Activated CD8-positive, alpha-beta memory T cell treated with anti-CD3 and anti-CD28 coated beads for 36 hours (primary cell): Measurements from ENCODE around the gene CLASP2. TPM values are rescaled to one million over a fixed set of nuclear protein-coding genes. Genes with fewer than 3 reads are reported as not detected.

Experiments
- CTCF ChIA-PET: fragments of 350-600 bp; sonication (Branson Sonifier 250); formaldehyde crosslinking; loops from one replicate; lab custom pipeline; 2021; ENCODE audit warnings: antibody characterized with exemption; lab: Charles Lee
- POLR2A ChIA-PET: fragments of 350-600 bp; sonication (Branson Sonifier 250); formaldehyde crosslinking; loops from one replicate; lab custom pipeline; 2021; ENCODE audit warnings: antibody characterized with exemption; lab: Charles Lee
- total RNA-seq, 2 experiments: library from RNA; stranded (reverse); gene quantifications; one replicate each; pipeline ENCODE4 v1.2.3, GENCODE V29; 2021

CLASP2 gene
- total RNA-seq, 2 experiments from 2014 or later, result 39.0 to 45.5 TPM

DNA sequence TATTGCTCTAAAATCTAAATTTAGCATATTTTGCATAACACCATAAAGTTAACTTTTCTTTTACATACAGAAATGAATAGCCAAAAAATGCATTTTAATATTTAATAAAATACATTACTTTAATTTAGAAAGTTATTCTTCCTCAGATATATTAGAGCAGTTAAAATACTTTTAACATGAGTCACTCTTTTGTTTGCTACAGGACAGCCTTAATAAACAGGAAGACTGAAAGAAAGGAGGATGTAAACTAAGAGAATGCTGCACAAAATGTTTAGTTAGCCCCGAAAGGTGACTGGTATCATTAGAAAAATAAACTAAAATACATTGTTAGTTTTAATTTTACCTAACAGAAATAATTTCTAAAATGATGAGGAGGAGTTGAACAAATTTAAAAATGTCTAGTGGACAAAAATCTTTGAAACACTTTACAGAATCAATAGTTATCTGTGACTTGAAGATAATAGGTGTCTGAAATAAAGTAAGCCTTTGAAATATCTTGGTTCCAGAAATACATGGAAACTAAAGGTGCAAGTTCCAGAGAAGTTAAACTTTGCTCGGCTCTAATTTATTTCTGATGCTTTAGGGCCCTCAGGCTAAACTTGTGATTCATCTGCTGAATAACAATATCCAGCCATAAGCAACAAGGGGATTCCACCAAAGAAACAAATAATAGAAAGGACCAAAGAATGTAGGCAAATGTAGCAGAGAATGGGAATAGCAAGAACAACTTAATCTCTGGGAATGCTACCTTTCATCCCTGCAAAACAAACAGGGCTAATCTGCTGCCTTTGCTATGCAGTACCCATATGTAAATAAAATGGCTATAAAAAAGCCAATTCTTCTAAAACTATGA, 139.5 kb downstream of the CLASP2 start:
- ChIA-PET CTCF (no interaction called here), POLR2A (no interaction called here)

DNA sequence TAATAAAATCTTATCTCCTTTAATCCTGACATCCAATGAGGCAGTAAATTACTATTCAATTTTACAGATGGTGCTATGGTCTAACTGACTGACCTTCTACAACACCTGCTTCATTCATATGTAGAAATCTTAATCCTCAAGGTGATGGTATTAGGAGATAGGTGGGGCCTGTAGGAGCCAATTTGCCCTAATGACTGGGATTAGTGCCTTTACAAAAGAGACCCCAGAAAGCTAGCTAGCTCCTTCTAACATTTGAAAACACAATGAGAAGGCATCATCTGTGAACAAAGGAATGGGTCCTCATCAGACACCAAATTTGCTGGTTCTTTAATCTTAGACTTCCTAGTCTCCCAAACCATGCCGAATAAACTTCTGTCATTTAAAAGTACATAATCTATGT, 140.5 kb downstream of the CLASP2 start:
- CTCF ChIA-PET, result no interaction called here
- POLR2A ChIA-PET, result no interaction called here

DNA sequence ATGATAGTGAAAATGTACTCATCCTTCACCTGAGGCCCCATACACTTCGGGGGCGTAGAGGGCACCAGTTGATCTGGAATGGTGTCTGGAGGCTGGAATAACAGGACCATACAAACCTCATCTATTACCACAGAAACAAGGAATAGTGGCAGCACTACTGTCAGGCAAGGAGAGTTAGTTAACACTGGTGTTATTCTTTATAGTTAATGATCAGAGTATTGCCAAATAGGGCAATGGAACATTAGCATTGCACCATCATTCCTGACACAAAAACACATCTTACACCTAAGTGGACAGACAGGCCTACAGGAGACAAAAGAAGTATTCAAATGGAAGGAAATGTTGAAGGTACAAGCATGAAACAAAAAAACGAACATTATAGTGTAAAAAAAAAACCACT, 140.9 kb downstream of the CLASP2 start:
- CTCF ChIA-PET, result no interaction called here

DNA sequence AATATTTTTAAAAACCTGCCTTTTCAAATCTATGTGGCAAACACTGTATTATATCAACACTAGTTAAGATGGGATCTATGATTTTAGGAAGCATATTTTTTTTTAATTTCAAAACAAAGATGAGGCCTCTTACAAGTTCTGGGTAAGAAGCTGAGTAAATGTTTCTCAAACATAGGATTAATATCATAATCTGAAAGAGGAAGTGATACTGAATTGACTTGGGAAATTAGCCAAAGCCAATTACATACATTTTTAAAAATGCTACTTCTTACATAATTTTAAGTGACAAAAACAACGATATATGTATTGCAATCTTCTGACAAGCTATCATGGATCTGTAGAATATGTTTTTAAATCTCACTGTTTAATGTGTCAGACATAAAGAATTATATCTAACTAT, 142.7 kb downstream of the CLASP2 start:
- CTCF ChIA-PET, result no interaction called here
- POLR2A ChIA-PET, result no interaction called here

More for the DNA sequence above, 140.9 kb downstream of the CLASP2 start:
- POLR2A ChIA-PET, result no interaction called here

DNA sequence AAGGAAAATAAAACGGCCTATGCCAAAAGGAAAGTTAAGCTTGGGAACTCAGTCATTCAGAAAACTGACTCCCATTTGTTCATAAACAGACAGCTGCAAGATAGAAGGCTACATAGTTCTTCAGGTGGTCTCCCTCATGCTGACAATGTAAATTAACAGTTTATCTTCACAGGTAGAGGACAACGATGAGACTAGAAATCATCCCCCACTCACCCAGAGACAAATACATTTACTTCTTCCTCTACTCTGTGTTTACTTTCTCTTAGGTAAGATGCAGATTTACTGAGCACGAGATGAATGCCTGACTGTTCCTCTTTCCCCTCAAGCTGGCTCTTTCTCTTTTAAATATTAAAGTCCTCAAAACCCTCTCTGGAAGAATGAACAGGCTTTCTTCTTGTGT, 160.2 kb downstream of the CLASP2 start:
- POLR2A ChIA-PET, result no interaction called here
- CTCF ChIA-PET, result no interaction called here

DNA sequence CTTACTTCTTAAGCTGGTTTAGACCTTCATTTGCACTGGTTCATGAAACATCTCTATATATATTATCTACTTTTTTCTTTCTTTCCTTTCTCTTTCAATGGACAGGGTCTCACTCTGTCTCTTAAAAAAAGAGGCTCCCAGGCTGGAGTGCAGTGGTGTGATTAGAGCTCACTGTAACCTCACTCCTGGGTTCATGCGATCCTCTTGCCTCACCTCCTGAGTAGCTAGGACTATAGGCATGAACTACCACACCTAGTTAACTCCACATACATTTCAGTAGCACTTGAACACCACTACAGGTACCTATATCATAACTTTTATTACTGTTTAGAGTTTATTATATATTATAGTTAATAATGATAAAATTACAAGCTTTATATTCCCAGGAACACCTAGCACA, 160.8 kb downstream of the CLASP2 start:
- POLR2A ChIA-PET, result no interaction called here
- CTCF ChIA-PET, result no interaction called here

DNA sequence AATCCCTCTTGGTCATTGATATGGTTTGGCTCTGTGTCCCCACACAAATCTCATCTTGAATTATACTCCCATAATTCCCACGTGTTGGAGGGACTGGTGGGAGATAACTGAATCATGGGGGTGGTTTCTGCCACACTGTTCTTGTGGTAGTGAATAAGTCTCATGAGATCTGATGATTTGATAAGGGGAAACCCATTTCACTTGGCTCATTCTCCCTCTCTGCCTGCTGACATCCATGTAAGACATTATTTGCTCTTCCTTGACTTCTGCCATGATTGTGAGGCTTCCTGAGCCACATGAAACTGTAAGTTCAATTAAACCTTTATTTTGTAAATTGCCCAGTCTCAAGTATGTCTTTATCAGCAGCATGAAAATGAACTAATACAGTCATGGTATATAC, 171.0 kb downstream of the CLASP2 start:
- CTCF ChIA-PET, result no interaction called here
- POLR2A ChIA-PET, result no interaction called here

DNA sequence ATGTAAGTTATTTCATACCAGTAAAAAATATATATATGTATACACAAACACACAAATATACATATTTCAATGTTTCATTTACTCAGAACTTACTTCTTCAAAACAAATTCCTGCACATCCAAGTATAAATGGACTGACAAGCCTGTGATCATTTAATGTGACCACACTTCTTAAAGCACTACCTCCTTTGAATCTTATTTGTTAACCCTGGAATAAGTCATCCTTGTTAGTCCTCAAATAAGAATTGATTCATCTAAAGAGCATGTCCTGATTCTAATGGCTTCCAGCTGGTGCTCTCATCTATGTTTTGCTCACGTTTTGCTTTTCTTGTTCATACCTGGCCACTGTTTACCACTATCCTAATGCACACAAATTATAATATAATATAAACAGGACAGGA, 173.9 kb downstream of the CLASP2 start:
- ChIA-PET CTCF (no interaction called here), POLR2A (interaction anchor here (0.7 kb wide), 1 partner anchor 163 kb away, joined by 5 read pairs; no protein-coding TSS in a partner anchor)

DNA sequence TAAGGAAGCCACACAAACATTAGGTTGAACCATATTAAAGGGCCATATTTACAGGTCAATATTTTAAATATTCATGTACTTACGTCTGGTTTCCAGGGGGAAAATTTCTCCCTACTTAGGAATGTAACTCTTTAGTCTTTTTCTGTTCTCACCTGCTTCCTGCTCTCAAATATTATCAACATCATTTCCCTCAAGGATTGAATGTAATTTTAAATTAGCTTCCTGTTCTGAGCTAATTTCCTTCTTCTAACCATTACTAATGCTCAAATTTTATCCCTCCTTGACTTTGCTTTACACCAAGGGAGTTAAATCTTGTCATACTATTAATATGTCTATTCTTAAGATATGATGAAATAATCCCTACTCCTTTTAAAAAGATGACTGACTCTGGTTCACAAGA, 174.5 kb downstream of the CLASP2 start:
- POLR2A ChIA-PET, result no interaction called here

DNA sequence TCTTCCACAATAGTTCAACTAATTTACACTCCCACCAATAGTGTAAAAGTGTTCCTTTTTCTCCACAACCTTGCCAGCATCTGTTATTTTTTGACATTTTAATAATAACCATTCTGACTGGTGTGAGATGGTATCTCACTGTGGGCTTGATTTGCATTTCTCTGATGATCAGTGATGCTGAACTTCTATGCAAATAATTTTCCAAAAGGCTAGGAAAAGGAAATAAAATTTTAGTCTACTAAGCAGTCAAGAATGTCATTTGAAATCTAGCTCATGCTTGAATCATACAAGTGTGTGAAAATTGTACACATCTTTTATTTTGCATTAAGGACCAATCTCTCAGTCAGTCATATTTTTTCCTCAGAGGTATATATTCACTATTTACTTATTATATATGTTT, 176.1 kb downstream of the CLASP2 start:
- CTCF ChIA-PET, result no interaction called here
- POLR2A ChIA-PET, result no interaction called here

More for the DNA sequence above, 174.5 kb downstream of the CLASP2 start:
- CTCF ChIA-PET, result no interaction called here

DNA sequence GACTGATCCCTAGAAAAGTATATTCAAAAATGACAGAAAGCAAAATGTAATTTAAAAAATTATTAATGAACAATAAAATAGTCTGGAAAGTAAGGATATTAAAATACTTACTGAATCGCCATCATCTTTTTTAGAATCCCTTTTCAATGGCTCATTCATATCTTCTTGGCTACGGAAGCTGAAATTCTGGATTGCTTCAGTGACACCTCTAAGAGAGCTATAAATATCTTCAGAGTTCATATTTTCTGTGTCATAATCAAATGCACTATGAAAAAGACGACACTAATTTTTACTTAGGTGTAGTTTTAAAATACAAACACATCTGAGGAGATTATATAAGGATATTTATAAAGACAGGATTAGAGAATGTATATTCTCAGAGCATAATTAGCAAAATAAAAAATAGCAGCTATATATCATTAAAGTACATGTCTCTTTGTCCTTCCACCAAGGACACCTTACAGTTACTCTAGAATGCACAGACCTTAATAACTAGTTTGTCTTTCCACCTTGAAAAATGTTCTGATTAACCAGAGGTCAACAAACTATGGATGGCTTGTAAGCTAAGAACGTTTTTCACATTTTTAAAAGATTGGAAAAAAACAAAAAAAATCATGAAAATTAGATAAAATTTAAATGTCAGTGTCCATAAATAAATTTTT, 179.2 kb downstream of the CLASP2 start:
- ChIA-PET CTCF (no interaction called here), POLR2A (no interaction called here)

DNA sequence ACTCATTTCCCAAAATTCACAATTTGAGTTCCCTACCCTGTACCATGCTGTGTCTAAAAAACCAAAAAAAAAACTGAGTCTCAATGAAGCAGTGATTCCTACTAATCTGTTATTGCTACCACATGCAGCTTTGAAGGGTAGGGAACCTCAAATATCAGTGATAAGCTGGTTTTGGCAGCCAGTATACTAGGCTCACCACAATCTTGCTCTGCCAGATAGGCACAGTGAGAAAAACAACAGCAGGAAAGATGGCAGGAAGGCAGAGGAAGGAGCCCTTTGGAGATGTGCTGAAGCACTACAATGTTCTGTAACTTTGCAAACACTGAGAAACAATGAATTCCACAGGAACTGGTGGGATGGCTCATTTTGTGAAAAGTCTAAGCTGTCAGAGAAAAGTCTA, 180.9 kb downstream of the CLASP2 start:
- CTCF ChIA-PET, result no interaction called here

DNA sequence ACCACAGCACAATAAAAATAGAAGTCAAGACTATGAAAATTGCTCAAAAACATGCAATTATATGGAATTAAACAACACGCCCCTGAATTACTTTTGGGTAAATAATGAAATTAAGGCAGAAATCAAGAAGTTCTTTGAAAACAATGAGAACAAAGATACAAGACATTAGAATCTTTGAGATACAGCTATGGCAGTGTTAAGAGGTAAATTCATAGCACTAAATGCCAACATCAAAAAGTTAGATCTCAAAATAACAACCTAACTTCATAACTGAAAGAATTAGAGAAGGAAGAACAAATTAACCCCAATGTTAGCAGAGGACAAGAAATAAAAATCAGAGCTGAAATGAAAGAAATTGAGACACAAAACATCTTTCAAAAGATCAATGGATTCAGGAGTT, 191.3 kb downstream of the CLASP2 start:
- ChIA-PET CTCF (no interaction called here), POLR2A (interaction anchor here (0.7 kb wide), 1 partner anchor 1485 kb away, joined by 3 read pairs; no protein-coding TSS in a partner anchor)

More for the DNA sequence above, 180.9 kb downstream of the CLASP2 start:
- POLR2A ChIA-PET, result no interaction called here

DNA sequence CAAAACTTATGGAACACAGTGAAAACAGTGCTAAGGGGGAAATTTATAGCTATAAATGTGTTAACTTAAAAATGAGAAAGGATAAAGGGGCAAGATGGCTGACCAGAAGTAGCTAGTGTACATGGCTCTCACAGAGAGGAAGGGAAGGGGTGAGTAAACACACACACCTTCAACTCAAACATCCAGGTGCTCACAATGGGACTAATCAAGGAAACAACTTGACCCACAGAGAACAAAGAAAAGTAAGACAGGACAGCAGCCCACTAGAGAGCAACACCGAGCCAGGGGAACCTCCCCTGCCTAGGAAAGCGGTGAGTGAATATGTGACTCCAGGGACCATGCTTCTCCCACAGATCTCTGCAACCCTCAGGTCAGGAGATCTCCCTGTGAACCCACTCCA, 192.8 kb downstream of the CLASP2 start:
- ChIA-PET CTCF (no interaction called here), POLR2A (no interaction called here)

DNA sequence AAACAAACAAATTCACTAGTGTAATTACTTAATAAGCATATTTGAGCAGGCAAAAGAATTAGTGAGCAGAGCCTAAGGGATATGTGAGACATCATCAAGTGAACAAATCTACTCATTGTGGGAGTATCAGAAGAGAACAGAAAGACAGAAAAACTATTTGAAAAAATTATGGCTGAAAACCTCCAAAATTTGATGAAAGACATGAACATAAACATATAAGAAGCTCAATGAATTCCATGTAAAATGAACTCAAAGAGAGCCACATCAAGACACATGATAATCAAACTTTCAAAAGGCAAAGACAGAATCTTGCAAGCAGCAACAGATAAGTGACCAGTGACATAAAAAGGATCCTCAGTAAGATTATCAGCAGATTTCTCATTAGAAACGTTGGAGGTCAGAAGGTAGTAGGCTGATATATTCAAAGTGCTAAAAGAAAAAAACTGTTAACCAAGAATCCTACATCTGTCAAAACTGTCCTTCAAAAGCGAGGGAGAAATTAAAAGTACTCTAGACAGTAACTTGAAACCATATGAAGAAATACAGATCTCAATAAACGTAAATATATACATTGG, 194.9 kb downstream of the CLASP2 start:
- POLR2A ChIA-PET, result interaction anchor here (0.6 kb wide), 1 partner anchor 95 kb away, joined by 5 read pairs; no protein-coding TSS in a partner anchor

DNA sequence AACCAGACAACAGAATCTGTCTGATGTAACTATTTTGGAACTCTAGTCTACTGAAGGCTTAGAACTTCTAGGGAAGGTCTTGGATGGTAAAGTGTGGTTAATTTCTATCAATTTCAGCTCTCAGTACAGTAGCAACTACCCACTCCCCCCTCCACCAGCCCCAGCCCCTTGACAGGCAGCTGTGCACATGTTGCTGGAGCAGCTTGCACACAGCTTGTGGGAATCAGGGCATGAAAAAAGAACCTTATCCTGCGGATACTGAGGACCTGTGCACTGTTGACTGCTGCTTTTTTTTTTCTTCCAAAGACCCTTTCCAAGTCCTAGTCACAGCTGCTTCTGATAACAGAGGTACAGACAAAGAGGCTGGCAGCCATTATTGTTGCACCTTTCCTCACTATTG, 196.3 kb downstream of the CLASP2 start:
- ChIA-PET CTCF (no interaction called here), POLR2A (no interaction called here)

More for the DNA sequence above, 194.9 kb downstream of the CLASP2 start:
- CTCF ChIA-PET, result no interaction called here

DNA sequence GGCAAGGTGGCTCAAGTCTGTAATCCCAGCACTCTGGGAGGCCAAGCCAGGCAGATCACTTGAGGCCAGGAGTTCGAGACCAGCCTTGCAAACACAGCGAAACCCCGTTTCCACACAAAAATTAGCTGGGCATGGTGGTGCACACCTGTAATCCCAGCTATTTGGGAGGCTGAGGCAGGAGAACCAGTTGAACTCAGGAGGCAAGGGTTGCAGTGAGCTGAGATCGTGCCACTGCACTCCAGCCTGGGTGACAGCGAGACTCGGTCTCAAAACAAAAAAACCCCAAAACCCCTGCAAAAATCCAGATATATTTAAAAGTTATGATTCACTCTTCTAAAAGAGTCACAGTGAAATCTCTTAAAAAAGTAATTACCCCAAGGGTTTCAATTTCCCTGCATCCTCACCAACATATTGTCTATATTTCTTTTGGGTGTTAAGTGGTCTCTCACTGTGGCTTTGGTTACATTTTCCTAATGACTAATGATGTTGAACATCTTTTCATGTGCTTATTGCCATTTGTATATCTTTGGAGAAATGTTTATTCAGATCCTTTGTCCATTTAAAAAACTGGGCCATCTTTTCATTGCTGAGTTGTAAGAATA, 204.7 kb downstream of the CLASP2 start:
- CTCF ChIA-PET, result no interaction called here
- POLR2A ChIA-PET, result no interaction called here

DNA sequence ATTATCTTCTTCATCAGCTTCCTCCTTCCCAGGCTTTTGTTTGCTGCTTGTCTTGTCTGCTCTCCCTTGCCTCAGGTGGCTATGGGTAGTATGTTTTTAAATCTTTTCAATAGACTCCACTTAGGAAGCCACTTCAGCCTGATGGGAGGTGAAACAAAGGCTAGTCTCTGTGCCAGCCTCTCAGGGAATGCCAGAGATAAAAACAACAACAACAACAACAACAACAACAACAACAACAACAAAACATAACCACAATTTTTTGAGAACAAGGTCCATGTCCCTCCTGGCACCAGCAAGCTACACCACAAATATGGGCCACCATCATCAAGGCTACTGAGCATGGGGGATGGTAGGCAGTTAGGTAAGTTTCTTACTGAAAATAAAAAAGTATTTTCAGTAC, 213.0 kb downstream of the CLASP2 start:
- CTCF ChIA-PET, result no interaction called here
- POLR2A ChIA-PET, result no interaction called here

DNA sequence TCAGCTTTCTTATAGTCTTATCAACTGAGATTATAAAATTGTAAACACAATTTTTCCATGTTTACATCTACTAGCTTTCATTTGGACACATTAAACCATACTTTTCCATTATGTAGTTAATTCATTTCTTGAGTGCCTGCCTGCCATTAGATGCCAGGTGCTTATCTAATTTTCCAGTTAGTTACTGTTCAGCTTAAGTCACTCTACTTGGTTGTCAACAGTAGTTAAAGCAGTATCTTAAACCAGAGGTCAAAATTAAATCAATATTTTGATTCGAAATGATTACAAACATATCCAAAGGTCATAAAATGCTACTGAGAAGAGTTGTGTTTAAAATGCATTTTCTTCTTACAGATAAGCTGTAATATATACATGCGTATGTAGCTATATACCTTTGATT, 221.6 kb downstream of the CLASP2 start:
- ChIA-PET POLR2A (no interaction called here), CTCF (no interaction called here)

DNA sequence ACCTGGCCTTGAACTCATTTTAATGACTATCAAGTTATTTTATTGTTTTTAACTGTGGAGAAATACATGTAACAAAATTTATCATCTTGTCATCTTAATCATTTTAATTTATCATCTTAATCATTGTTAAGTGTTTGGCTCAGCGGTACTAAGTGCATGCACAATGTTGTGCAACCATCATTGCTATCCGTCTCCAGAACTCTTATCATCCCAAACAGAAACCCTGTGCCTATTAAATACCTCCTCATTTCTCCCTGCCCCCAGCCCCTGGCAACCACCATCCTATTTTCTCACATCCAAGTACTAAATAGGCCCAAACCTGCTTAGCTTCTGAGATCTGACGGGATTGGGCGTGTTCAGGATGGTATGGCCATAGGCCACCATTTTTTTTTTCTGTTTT, 226.3 kb downstream of the CLASP2 start:
- ChIA-PET POLR2A (no interaction called here), CTCF (interaction anchor here (1.2 kb wide), 1 partner anchor 260 kb away, joined by 3 read pairs; no protein-coding TSS in a partner anchor)
